AG04450 (cell line): ENCODE data around the gene METRNL. TPM values are rescaled to one million over a fixed set of nuclear protein-coding genes. Genes with fewer than 3 reads are reported as not detected.

Experiments
- CTCF ChIA-PET: fragments of 300-600, 350-600 bp; formaldehyde crosslinking; extraction: SDS; loops from one replicate; lab custom pipeline; 2022; ENCODE audit warnings: antibody characterized with exemption, inconsistent platforms; lab: Charles Lee
- POLR2A ChIA-PET: fragments of 350-600 bp; formaldehyde crosslinking; extraction: SDS; loops from one replicate; lab custom pipeline; 2021; ENCODE audit warnings: antibody characterized with exemption, inconsistent platforms; lab: Yijun Ruan, JAX
- DNase-seq: peaks from one replicate; pipeline ENCODE4 v3.0.0-alpha.2; 2011; ENCODE audit warnings: low read depth, low spot score
- H3K27ac ChIP-seq: one replicate; pipeline ENCODE4 v1.5.1; 2012; ENCODE audit warnings: low read depth, low read length, control low read depth
- H3K27me3 ChIP-seq: one replicate; pipeline ENCODE4 v1.6.0; 2012; ENCODE audit warnings: low read length; ENCODE audit not compliant: control insufficient read depth, insufficient read depth
- H3K4me3 ChIP-seq: 2 replicates; pipeline ENCODE4 v1.5.1; 2011; ENCODE audit warnings: mild to moderate bottlenecking, low read depth, low read length, control low read depth
- H3K9me3 ChIP-seq: 2 replicates; pipeline ENCODE4 v1.5.1; 2012; ENCODE audit warnings: low read length; ENCODE audit not compliant: control insufficient read depth, insufficient read depth
- CTCF ChIP-seq: IDR thresholded peaks from 2 replicates; pipeline ENCODE4 v1.5.1; 2011; ENCODE audit warnings: low read depth, low read length, control low read depth, inconsistent platforms
- polyA plus RNA-seq: library from polyadenylated mRNA; depleted of rRNA; stranded (reverse); fragments of >200 nt; gene quantifications from 2 replicates; pipeline ENCODE4 v1.2.3, GENCODE V29; 2011

The METRNL gene
- polyA plus RNA-seq, 1 experiment: 10.9 TPM

DNA sequence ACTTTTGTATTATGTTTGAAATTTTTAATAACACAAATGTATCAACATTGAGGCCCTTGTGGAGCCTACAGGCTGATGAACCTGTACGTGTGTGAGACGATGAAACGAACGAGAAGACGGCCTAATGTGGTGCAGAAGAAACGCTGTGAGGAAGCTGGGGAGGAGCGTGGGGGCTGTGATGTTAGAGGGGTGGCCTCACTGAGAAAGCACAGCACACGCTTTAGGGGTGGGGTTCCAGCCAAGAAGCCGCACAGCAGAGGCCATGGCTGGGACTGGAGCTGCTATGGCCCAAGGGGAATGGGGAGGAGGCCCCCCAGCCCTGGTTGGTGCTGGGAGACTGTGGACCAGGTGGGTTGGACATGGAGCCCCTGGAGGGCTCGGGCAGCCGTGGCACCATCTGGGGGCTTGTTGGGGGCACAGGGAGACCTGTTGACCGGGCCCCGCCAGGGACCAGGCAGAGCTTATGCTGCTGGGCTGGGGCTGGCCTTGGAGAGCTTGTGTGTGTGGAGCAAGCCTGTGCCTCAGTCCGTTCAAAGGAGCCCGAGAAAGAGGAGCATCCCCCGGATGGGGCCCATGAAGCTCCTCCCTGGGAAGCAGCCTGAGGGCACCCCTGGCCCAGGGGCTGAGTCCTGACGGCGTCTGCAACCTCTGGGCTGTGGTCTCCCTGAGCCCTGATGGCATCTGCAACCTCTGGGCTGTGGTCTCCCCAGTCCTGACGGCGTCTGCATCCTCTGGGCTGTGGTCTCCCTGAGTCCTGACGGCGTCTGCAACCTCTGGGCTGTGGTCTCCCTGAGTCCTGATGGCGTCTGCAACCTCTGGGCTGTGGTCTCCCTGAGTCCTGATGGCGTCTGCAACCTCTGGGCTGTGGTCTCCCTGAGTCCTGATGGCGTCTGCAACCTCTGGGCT, 44.7 kb downstream of the METRNL start:
- CTCF ChIA-PET: no interaction called here
- no peak overlapping the region for H3K27ac ChIP-seq
- H3K9me3 ChIP-seq: peaks cover 4% of the 10 kb centered on the region; the same call in 1 of the 2 replicates
- no peak for TF ChIP-seq CTCF
- DNase-seq: no peak
- H3K4me3 ChIP-seq: no peak overlapping the region
- H3K27me3 ChIP-seq: peaks cover 41% of the 10 kb centered on the region
- POLR2A ChIA-PET: no interaction called here

DNA sequence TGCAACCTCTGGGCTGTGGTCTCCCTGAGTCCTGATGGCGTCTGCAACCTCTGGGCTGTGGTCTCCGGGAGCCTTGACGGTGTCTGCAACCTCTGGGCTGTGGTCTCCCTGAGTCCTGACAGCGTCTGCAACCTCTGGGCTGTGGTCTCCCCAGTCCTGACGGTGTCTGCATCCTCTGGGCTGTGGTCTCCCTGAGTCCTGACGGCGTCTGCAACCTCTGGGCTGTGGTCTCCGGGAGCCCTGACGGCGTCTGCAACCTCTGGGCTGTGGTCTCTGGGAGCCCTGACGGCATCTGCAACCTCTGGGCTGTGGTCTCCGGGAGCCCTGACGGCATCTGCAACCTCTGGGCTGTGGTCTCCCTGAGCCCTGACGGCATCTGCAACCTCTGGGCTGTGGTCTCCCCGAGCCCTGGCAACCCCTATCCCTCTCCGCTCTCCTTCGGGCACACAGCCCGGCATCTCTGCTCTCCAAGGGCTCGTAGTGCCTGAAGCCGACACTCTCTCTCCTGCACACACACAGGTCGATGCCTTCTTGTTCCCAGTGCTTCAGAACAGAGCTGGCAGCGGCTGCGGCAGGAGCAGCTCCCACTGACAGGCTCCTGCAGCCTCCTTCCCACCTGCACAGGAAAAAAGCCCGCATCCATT, 45.6 kb downstream of the METRNL start:
- peaks cover 42% of the 10 kb centered on the region for H3K27me3 ChIP-seq
- CTCF ChIA-PET: no interaction called here
- no peak overlapping the region for H3K27ac ChIP-seq
- H3K9me3 ChIP-seq: peaks cover 4% of the 10 kb centered on the region; the same call in 1 of the 2 replicates
- POLR2A ChIA-PET: no interaction called here
- no peak for TF ChIP-seq CTCF
- DNase-seq: no peak
- no peak overlapping the region for H3K4me3 ChIP-seq

DNA sequence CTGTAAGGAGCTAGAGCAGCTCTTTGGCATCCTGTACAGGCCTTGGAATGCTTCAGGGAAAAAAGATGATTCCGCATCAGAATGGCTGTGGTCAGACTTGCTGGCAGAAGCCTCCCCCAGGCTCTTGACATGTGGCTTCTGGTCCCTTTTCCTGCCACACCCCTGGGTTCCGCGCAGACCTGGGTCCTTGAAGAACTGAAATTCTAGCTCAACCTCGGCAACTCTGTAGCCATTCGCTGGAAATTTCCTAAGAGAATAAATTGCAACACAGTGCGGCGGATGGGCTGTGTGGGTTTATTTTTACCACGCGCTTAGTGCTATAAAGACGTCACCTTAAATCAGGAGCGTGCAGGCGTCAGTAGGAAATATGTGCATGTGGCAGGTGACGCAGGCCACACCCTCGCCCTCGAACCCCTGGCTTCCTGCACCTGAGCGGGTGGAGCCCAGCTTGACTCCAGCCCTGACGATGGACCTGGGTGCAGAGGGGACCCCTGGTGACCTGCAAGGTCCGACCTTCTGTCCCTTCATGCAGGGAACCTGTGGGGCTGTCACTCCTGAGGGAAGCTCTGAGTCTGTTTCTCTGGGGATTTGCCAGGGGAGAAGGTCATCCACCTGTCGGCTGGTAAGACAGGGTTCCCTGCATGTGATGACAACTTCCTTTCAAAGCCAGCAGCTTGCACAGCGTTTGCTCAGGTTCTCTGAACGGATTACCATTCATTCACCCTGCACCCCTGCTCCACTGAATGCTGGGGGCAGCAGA, 46.3 kb downstream of the METRNL start:
- no peak overlapping the region for H3K27ac ChIP-seq
- DNase-seq: no peak
- peaks cover 39% of the 10 kb centered on the region for H3K27me3 ChIP-seq
- H3K4me3 ChIP-seq: no peak overlapping the region
- no peaks in the 10 kb centered on the region for H3K9me3 ChIP-seq
- no peak for TF ChIP-seq CTCF
- POLR2A ChIA-PET: no interaction called here
- CTCF ChIA-PET: no interaction called here

- ChIA-PET CTCF (no interaction called here), POLR2A (no interaction called here)
- Histone ChIP-seq H3K4me3 (no peak overlapping the region), H3K27ac (no peak overlapping the region), H3K9me3 (no peaks in the 10 kb centered on the region), H3K27me3 (peaks cover 42% of the 10 kb centered on the region)
- no peak for TF ChIP-seq CTCF
- DNase-seq: no peak
These were observed 46.9 kb downstream of the METRNL start for GRCh38 chr17:83126275-83126811.
